ENCODE results near the gene EEF2K.

DNA sequence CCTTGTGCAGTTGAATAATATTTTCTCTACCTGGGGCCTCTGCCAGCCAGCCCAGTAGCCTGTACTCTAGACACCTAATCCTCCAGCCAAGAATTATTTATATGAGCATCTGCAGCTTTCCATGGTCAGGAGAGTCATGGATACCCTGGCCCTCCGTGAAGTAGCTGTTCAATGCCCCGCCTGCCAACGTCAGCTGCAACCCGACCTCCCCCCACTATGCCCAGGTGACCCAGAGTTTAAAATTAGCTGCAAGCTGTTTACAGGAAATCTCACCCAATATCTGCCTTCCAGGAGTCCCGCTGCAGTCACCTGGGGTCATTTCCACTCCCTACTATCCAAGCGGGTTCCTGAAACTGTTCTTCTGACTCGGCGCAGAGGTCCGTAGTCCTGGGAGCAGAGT lies 31.4 kb upstream of the EEF2K start:
- no peak for TF ChIP-seq CTCF (IDR thresholded peaks at IDR 0.05)
- TF ChIP-seq POLR2AphosphoS5 (IDR thresholded peaks at IDR 0.05): no peak

Data from prostate gland (tissue), 2 donors.